Prostate gland (tissue), 2 donors: ENCODE results near the gene CD200R1L. TPM values are rescaled to one million over a fixed set of nuclear protein-coding genes. Genes with fewer than 3 reads are reported as not detected.

ENCODE experiments used
- DNase-seq: peaks from one replicate; pipeline ENCODE4 v3.0.0-alpha.2; 2019; ENCODE audit warnings: low spot score
- H3K27ac ChIP-seq, 2 donors: fragments of 200-600 bp; sonication (generic); 2 replicates each; pipeline ENCODE4 v1.5.1; 2017 to 2019
- H3K27me3 ChIP-seq: fragments of 200-600 bp; sonication (generic); replicated peaks from 2 replicates; pipeline ENCODE4 v1.5.1; 2019; ENCODE audit not compliant: insufficient read depth
- H3K36me3 ChIP-seq, 2 donors: fragments of 200-600 bp; sonication (generic); 1 replicate in 1 of 2; 2 replicates in 1 of 2; pipeline versions ENCODE4 v1.5.1 to v1.8.1; 2017 to 2019
- H3K4me1 ChIP-seq: fragments of 200-600 bp; sonication (generic); replicated peaks from 2 replicates; pipeline ENCODE4 v1.5.1; 2019
- H3K4me3 ChIP-seq, 2 donors: fragments of 200-600 bp; sonication (generic); 2 replicates each; pipeline ENCODE4 v1.5.1; 2017 to 2019
- H3K9me3 ChIP-seq: fragments of 200-600 bp; sonication (generic); 2 replicates; pipeline ENCODE4 v1.5.1; 2017
- CTCF ChIP-seq, 4 experiments: fragments of 200-600 bp in 2 of 4; fragments of 450-650 bp in 2 of 4; sonication (generic) in 2 of 4; IDR thresholded peaks; 1 replicate in 3 of 4; 2 replicates in 1 of 4; pipeline ENCODE4 v1.5.1; 2016 to 2019; ENCODE audit warnings: antibody characterized with exemption in 4 of 4, mild to moderate bottlenecking in 2 of 4, moderate library complexity in 2 of 4
- POLR2A ChIP-seq: fragments of 450-650 bp; IDR thresholded peaks from one replicate; pipeline ENCODE4 v1.6.1; 2016; ENCODE audit warnings: antibody characterized with exemption, mild to moderate bottlenecking
- POLR2AphosphoS5 ChIP-seq: sonication (generic); formaldehyde crosslinking; IDR thresholded peaks from one replicate; pipeline ENCODE4 v1.6.1; 2017; ENCODE audit warnings: antibody characterized with exemption
- WGBS: methylation state at CpG from one replicate; pipeline ENCODE4 v1.1.5; 2018; 5-methylcytosine and 5-hydroxymethylcytosine counted together
- intact Hi-C: fragments of 100-400 bp; cut with DNase I; formaldehyde crosslinking; loops from one replicate; pipeline ENCODE4 v1.14.2; 2022
- total RNA-seq, 2 donors: library from RNA; depleted of rRNA; stranded (reverse); fragments of >200 nt; gene quantifications; one replicate each; pipeline ENCODE4 v1.1.0, GENCODE V29; 2016

CD200R1L gene
- total RNA-seq, 2 donors from 2014 or later: not detected

GRCh38 chr3:112786881-112787579 lies 59.6 kb downstream of the CD200R1L start:
- Histone ChIP-seq H3K4me1 (no peaks in the 10 kb centered on the region), H3K27ac (no peak overlapping the region), H3K27me3 (no peaks in the 10 kb centered on the region), H3K9me3 (no peaks in the 10 kb centered on the region), H3K4me3 (no peak overlapping the region), H3K36me3 (no peaks in the 10 kb centered on the region)
- no peak for DNase-seq
- TF ChIP-seq POLR2AphosphoS5: no peak
- no peak for TF ChIP-seq CTCF (IDR thresholded peaks at IDR 0.05)
- no peak for TF ChIP-seq POLR2A
- 82% methylated on average over 3 of the region's 3 CpGs for WGBS
- intact Hi-C loops: no loop called here

- Histone ChIP-seq H3K9me3 (no peaks in the 10 kb centered on the region), H3K4me3 (no peak overlapping the region), H3K27ac (no peak overlapping the region), H3K4me1 (no peaks in the 10 kb centered on the region), H3K27me3 (no peaks in the 10 kb centered on the region), H3K36me3 (no peaks in the 10 kb centered on the region)
- DNase-seq: no peak
- 23% methylated on average over 2 of the region's 2 CpGs for WGBS
- TF ChIP-seq POLR2A (no peak), CTCF (IDR thresholded peaks at IDR 0.05) (no peak)
- intact Hi-C loops: no loop called here
Measured at GRCh38 chr3:112786002-112786590, 60.6 kb downstream of the CD200R1L start.

GRCh38 chr3:112785321-112786001 lies 61.2 kb downstream of the CD200R1L start:
- Histone ChIP-seq H3K27me3 (peaks cover 2% of the 10 kb centered on the region), H3K27ac (no peak overlapping the region), H3K4me1 (no peaks in the 10 kb centered on the region), H3K36me3 (no peaks in the 10 kb centered on the region), H3K9me3 (no peaks in the 10 kb centered on the region), H3K4me3 (no peak overlapping the region)
- WGBS: 73% methylated on average over 9 of the region's 9 CpGs
- no peak for TF ChIP-seq POLR2AphosphoS5
- no peak for DNase-seq
- intact Hi-C loops: no loop called here

- DNase-seq: no peak
- Histone ChIP-seq H3K4me1 (no peaks in the 10 kb centered on the region), H3K4me3 (no peak overlapping the region), H3K27ac (no peak overlapping the region), H3K9me3 (no peaks in the 10 kb centered on the region), H3K36me3 (no peaks in the 10 kb centered on the region), H3K27me3 (peaks cover 2% of the 10 kb centered on the region)
- intact Hi-C loops: no loop called here
- WGBS: 41% methylated on average over 2 of the region's 2 CpGs
- TF ChIP-seq CTCF (IDR thresholded peaks at IDR 0.05) (no peak), POLR2AphosphoS5 (no peak), POLR2A (no peak)
Measured at GRCh38 chr3:112782491-112782890, 64.2 kb downstream of the CD200R1L start.

GRCh38 chr3:112781599-112781998 lies 65.1 kb downstream of the CD200R1L start:
- H3K4me1 ChIP-seq: no peaks in the 10 kb centered on the region
- no peak for DNase-seq
- H3K9me3 ChIP-seq: no peaks in the 10 kb centered on the region
- intact Hi-C loops: no loop called here
- 93% methylated on average over 1 of the region's 1 CpG for WGBS
- H3K27me3 ChIP-seq: peaks cover 2% of the 10 kb centered on the region
- no peaks in the 10 kb centered on the region for H3K36me3 ChIP-seq
- H3K27ac ChIP-seq: no peak overlapping the region
- TF ChIP-seq POLR2AphosphoS5: no peak
- no peak for TF ChIP-seq CTCF (IDR thresholded peaks at IDR 0.05)
- TF ChIP-seq POLR2A: no peak
- H3K4me3 ChIP-seq: no peak overlapping the region
